HTERT RPE-1 (cell line): Measurements from ENCODE around the gene NAT16.

ENCODE experiments used
- in situ Hi-C: fragments of 300-500 bp; cut with MboI; formaldehyde crosslinking; loops from 4 replicates; pipeline ENCODE4 v1.14.3; 2020; ENCODE audit warnings: low sequenced_read_pairs

Gene NAT16

GRCh38 chr7:101172005-101172853 is 7.9 kb downstream of the NAT16 start:
- in situ Hi-C loops: no loop called here

- in situ Hi-C loops: no loop called here
These were observed 8.7 kb downstream of the NAT16 start for GRCh38 chr7:101171442-101171837.

GRCh38 chr7:101170617-101171441 is 9.3 kb downstream of the NAT16 start:
- in situ Hi-C loops: no loop called here

GRCh38 chr7:101169838-101170551 is 10.1 kb downstream of the NAT16 start:
- in situ Hi-C loops: no loop called here

- in situ Hi-C loops: no loop called here
These were observed 10.8 kb downstream of the NAT16 start for GRCh38 chr7:101169110-101169837.

GRCh38 chr7:101168412-101169049 is 11.6 kb downstream of the NAT16 start:
- in situ Hi-C loops: no loop called here

GRCh38 chr7:101167645-101168411 is 12.3 kb downstream of the NAT16 start:
- in situ Hi-C loops: no loop called here

GRCh38 chr7:101166909-101167644 is 13.0 kb downstream of the NAT16 start:
- in situ Hi-C loops: no loop called here

- in situ Hi-C loops: no loop called here
These were observed 13.5 kb downstream of the NAT16 start for GRCh38 chr7:101166648-101166908.

- in situ Hi-C loops: no loop called here
These were observed 14.0 kb downstream of the NAT16 start for GRCh38 chr7:101165958-101166647.

- in situ Hi-C loops: no loop called here
These were observed 14.8 kb downstream of the NAT16 start, which contains the start of gene VGF for GRCh38 chr7:101165075-101165957. Gene VGF (minus strand): TSS chr7:101165569. CDS start chr7:101164843, 726 bp downstream.

GRCh38 chr7:101164071-101164840 is 15.8 kb downstream of the NAT16 start:
- in situ Hi-C loops: no loop called here

- in situ Hi-C loops: no loop called here
These were observed 16.6 kb downstream of the NAT16 start for GRCh38 chr7:101163279-101164070.

GRCh38 chr7:101162551-101163278 is 17.4 kb downstream of the NAT16 start:
- in situ Hi-C loops: no loop called here
